Psoas muscle (tissue), 8 donors: ENCODE results near the gene LCORL. TPM values are rescaled to one million over a fixed set of nuclear protein-coding genes. Genes with fewer than 3 reads are reported as not detected.

Experiments
- ATAC-seq, 4 donors: fragments of 200-7000 bp; cut with Tn5 transposase; one replicate each; pipeline ENCODE4 v1.9.1; 2020; ENCODE audit warnings: moderate library complexity in 3 of 4, mild to moderate bottlenecking in 2 of 4
- DNase-seq, 2 donors: peaks; one replicate each; pipeline ENCODE4 v3.0.0-alpha.2; 2020
- H3K27ac ChIP-seq: fragments of 200-600 bp; one replicate; pipeline ENCODE4 v1.8.0; 2022
- H3K27me3 ChIP-seq, 3 donors: fragments of 200-600 bp in 1 of 3; one replicate each; pipeline versions ENCODE4 v1.6.1 to v1.8.0; 2013 to 2022; ENCODE audit warnings: low read length in 2 of 3, mild to moderate bottlenecking in 2 of 3, moderate library complexity in 1 of 3; ENCODE audit not compliant: insufficient read depth in 3 of 3
- H3K36me3 ChIP-seq, 2 donors: fragments of 200-600 bp in 1 of 2; one replicate each; pipeline versions ENCODE4 v1.6.1 to v1.8.0; 2013 to 2022; ENCODE audit warnings: low read depth in 1 of 2, mild to moderate bottlenecking in 1 of 2, moderate library complexity in 1 of 2; ENCODE audit not compliant: insufficient read depth in 1 of 2
- H3K4me1 ChIP-seq: fragments of 200-600 bp; one replicate; pipeline ENCODE4 v1.8.0; 2022
- H3K4me3 ChIP-seq: fragments of 200-600 bp; one replicate; pipeline ENCODE4 v1.8.0; 2022; ENCODE audit warnings: mild to moderate bottlenecking
- H3K9me3 ChIP-seq: fragments of 200-600 bp; one replicate; pipeline ENCODE4 v1.8.0; 2022
- CTCF ChIP-seq: fragments of 200-600 bp; IDR thresholded peaks from one replicate; pipeline ENCODE4 v1.8.0; 2022; ENCODE audit warnings: antibody characterized with exemption
- WGBS, 3 donors: extraction: QIAGEN DNeasy Blood & Tissue Kit; methylation state at CpG; one replicate each; pipeline versions ENCODE4 v1.1.6 to v1.1.7; 2013; 5-methylcytosine and 5-hydroxymethylcytosine counted together
- intact Hi-C, 2 donors: fragments of 100-400 bp; cut with DNase I; formaldehyde crosslinking; loops; one replicate each; pipeline versions ENCODE4 v1.11.0 to v1.14.2; 2022
- polyA plus RNA-seq, 3 donors: library from polyadenylated mRNA; stranded (reverse); fragments of 200-250 nt; gene quantifications; one replicate each; pipeline ENCODE4 v1.2.3, GENCODE V29; 2013
- total RNA-seq, 4 donors: library from RNA; stranded (reverse); fragmentation: NEBNext Ultra II Directional in 2 of 4; extraction: Animal tissue kit (Norgen Biotek cat#: 25700) in 2 of 4; gene quantifications; one replicate each; pipeline versions ENCODE4 v1.2.1 to v1.2.4, GENCODE V29; 2021 to 2023
- donor health status: healthy with polysubstance abuse.
- donor health status: DM: no; HTN: no; CAD: no; lungs with moderate emphysema.
- donor health status: Bipolar disorder and iron deficiency.
- donor health status: healthy.
- donor health status: DM: yes; HTN: yes; CAD: no.
- donor health status: DM: no; HTN: no; CAD: no.
- donor health status: DM: no; HTN: no; CAD: no.
- donor health status: DM: yes; HTN: yes; CAD: no.

Gene LCORL
- total and polyA plus RNA-seq, 7 donors, result 2.1 to 7.5 (median 5.3) TPM

- WGBS, 3 donors, result 0 to 1% (median 0%) methylated on average over 31 to 34 of the region's 34 CpGs
- DNase-seq (no peak), ATAC-seq (peak in 1 of 4 donors; percentile 3)
- no peaks in the 10 kb centered on the region for H3K9me3 ChIP-seq
- H3K4me3 ChIP-seq, result peak overlapping the region; percentile 92
- peak overlapping the region; percentile 94 for H3K27ac ChIP-seq
- H3K36me3 ChIP-seq, result no peaks in the 10 kb centered on the region
- intact Hi-C loops, result loop anchor here (5.0 to 10.0 kb wide), 3 partner anchors 209 to 507 kb away; partner anchors contain the start of genes DCAF16 (in 2 of the 2), NCAPG (in 2 of the 2), CLRN2 (in 1 of the 2) and LAP3 (in 1 of the 2)
- peaks cover 15% of the 10 kb centered on the region for H3K4me1 ChIP-seq
- no peak for TF ChIP-seq CTCF
- H3K27me3 ChIP-seq, result no peaks in the 10 kb centered on the region
These were observed 160 bp downstream of the LCORL start for GRCh38 chr4:18021470-18021719.

GRCh38 chr4:18020671-18021469 is 685 bp downstream of the LCORL start:
- DNase-seq (peak; percentile 71 to 77), ATAC-seq (peak; percentile 13 to 20 (median 16))
- no peaks in the 10 kb centered on the region for H3K36me3 ChIP-seq
- peak overlapping the region; percentile 94 for H3K27ac ChIP-seq
- H3K4me3 ChIP-seq, result peak overlapping the region; percentile 92
- intact Hi-C loops, result loop anchor here (5.0 to 10.0 kb wide), 3 partner anchors 209 to 506 kb away; partner anchors contain the start of genes DCAF16 (in 2 of the 2), NCAPG (in 2 of the 2), CLRN2 (in 1 of the 2) and LAP3 (in 1 of the 2)
- peaks cover 15% of the 10 kb centered on the region for H3K4me1 ChIP-seq
- 0 to 1% (median 0%) methylated on average over 43 to 90 of the region's 90 CpGs for WGBS, 3 donors
- H3K27me3 ChIP-seq, result no peaks in the 10 kb centered on the region
- TF ChIP-seq CTCF, result peak; percentile 10
- H3K9me3 ChIP-seq, result no peaks in the 10 kb centered on the region

- peak overlapping the region; percentile 92 for H3K4me3 ChIP-seq
- peaks cover 15% of the 10 kb centered on the region for H3K4me1 ChIP-seq
- H3K27ac ChIP-seq, result peak overlapping the region; percentile 94
- intact Hi-C loops, result loop anchor here (5.0 to 10.0 kb wide), 3 partner anchors 208 to 505 kb away; partner anchors contain the start of genes DCAF16 (in 2 of the 2), NCAPG (in 2 of the 2), CLRN2 (in 1 of the 2) and LAP3 (in 1 of the 2)
- no peak for DNase-seq
- no peaks in the 10 kb centered on the region for H3K9me3 ChIP-seq
- H3K36me3 ChIP-seq, result no peaks in the 10 kb centered on the region
- WGBS, 3 donors, result 7 to 8% (median 8%) methylated on average over 16 of the region's 16 CpGs
- no peak for TF ChIP-seq CTCF
- ATAC-seq, result no peak
- no peaks in the 10 kb centered on the region for H3K27me3 ChIP-seq
These were observed 1.3 kb downstream of the LCORL start for GRCh38 chr4:18020145-18020670.

- H3K27ac ChIP-seq, result no peak overlapping the region
- ATAC-seq, result no peak
- H3K4me1 ChIP-seq, result peaks cover 30% of the 10 kb centered on the region
- H3K36me3 ChIP-seq, result no peaks in the 10 kb centered on the region
- H3K9me3 ChIP-seq, result no peaks in the 10 kb centered on the region
- no peaks in the 10 kb centered on the region for H3K27me3 ChIP-seq
- intact Hi-C loops, result no loop called here
- H3K4me3 ChIP-seq, result no peak overlapping the region
- 82 to 94% (median 89%) methylated on average over 1 of the region's 1 CpG for whole genome bisulfite sequencing, 3 donors
- no peak for DNase-seq
- no peak for TF ChIP-seq CTCF
These were observed 7.3 kb downstream of the LCORL start for GRCh38 chr4:18014269-18014668.
